ENCODE data around the gene PRSS37.

PRSS37 gene

GRCh38 chr7:141872931-141873330, 31.6 kb upstream of the PRSS37 start:
- no peak for TF ChIP-seq CTCF (IDR thresholded peaks at IDR 0.05)

DNA sequence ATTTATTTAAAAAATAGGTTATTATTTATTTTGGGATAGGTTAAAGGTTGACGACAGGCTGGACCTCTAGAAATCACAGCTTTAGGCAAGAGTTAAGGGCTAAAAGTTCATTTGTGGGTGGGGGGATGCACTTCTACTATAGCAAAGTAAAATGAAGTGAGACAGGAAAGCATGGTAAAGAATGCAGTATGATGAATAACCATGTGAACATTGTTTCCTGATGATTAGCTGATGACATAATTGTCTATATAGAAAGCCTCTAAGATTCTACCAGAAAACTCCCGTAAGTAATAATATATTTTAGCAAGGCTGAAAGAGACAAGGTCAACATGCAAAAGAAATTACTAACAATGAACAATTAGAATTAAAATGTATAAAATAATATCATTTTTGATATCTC, 25.7 kb upstream of the PRSS37 start:
- no peak for TF ChIP-seq CTCF (IDR thresholded peaks at IDR 0.05)

DNA sequence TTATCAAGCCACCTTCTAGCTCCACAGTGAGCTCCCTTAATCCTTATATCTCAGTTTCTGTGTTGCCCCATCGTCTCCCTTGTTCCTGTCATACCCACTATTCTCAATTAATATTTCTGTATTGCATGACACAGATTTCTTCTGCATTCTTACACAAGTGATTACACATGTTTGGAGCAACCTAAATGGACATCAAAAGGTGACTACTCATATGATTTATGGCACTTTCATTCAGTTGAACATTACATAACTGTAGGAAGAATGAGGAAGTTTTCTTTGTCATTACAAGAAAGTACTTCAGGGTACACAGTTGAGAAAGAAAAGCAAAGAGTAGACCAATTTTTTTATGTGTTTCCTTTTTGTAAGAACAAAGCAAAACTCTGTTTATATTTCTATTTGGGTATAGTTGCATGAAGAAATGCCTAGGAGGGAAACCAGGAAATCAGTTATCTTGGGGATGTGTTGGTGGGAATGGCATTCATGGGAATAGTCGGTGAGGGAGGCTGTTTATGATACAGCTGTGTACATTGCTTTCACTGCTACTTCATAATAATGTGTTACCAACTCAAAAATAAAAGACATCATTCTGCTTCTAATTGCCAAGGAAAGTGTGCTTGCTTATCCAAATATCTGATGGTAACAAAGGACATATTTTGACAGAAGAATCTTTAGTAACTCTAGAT, 23.6 kb upstream of the PRSS37 start:
- no peak for TF ChIP-seq CTCF (IDR thresholded peaks at IDR 0.05)

GRCh38 chr7:141860207-141860606, 18.9 kb upstream of the PRSS37 start:
- TF ChIP-seq CTCF (IDR thresholded peaks at IDR 0.05): no peak

DNA sequence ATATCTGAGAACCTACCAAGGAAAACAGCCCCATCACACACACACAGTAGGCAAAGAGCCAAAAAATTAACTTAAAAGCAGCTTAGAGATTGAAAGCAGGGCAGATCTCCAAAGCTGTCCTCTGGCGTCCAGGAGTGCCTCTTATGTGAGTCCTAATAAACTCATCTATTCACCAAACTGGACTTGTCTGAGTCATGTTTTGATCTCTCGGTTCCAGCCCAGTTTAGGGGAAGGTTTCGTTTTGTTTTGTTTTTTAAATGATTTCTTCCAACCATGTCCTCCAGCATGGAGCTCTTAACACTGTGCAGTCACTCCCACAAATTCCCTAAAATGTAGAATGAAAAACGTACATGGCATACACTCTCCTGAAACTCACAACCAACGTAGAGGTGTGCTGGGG, 6.7 kb upstream of the PRSS37 start:
- no peak for TF ChIP-seq CTCF (IDR thresholded peaks at IDR 0.05)

DNA sequence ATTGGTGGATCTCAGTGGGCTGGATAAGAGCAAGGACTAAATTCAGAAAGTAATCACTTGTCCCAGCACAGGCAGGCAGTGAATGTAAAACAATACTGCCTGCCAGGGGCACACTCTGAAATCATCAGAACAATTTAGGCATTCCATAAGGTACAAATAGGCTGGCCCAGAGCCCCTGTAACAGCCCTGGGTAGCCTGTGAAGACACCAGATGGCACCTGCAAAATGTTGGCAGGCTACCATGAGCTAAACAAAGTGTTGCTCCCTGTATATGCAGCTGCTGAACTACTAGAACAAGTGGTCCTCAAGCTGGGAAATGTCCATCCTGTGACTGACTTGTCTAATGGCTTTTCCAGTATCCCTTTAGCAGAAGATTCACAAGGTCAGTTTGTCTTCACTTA, 3.0 kb upstream of the PRSS37 start:
- no peak for TF ChIP-seq CTCF (IDR thresholded peaks at IDR 0.05)

DNA sequence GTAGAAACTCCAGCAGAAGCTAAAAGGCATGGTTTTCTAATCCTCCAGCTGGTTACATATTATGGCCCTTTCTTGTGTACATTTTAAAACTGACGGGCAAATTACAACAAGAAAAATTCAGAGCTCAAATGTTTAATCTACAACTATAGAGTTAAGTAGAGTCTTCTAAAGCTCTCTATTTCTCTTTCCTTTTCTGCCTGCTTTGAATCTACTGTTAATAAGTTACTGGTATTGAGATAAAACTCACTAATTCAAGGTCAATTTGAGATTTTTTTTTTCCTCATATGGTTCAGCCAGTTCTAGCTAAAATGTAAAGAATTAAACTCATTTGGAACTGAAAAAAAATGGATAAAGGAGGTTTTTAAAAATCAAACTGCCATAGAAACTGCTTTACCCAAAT, 1.6 kb upstream of the PRSS37 start:
- TF ChIP-seq CTCF (IDR thresholded peaks at IDR 0.05): no peak

GRCh38 chr7:141840708-141841107, 577 bp downstream of the PRSS37 start:
- TF ChIP-seq CTCF (IDR thresholded peaks at IDR 0.05): no peak
